Effector memory CD4-positive, alpha-beta T cell (primary cell): ENCODE results near the gene RNF224.

Source experiments
- DNase-seq, 3 donors: peaks; one replicate each; pipeline ENCODE4 v3.0.0-alpha.2; 2020
- H3K27ac ChIP-seq: 2 replicates; pipeline ENCODE4 v1.7.0; 2013; ENCODE audit warnings: mild to moderate bottlenecking, low read length, moderate library complexity; ENCODE audit not compliant: insufficient read depth, poor library complexity, severe bottlenecking
- H3K27me3 ChIP-seq: replicated peaks from 2 replicates; pipeline ENCODE4 v1.7.0; 2013; ENCODE audit warnings: mild to moderate bottlenecking, low read length; ENCODE audit not compliant: insufficient read depth, control insufficient read depth, poor library complexity, severe bottlenecking
- H3K36me3 ChIP-seq: 2 replicates; pipeline ENCODE4 v1.7.0; 2013; ENCODE audit warnings: mild to moderate bottlenecking, low read length, moderate library complexity; ENCODE audit not compliant: control insufficient read depth, insufficient read depth
- H3K4me1 ChIP-seq: 2 replicates; pipeline ENCODE4 v1.7.0; 2013; ENCODE audit warnings: low read length, mild to moderate bottlenecking; ENCODE audit not compliant: control insufficient read depth, insufficient read depth, poor library complexity, severe bottlenecking
- H3K4me3 ChIP-seq: 2 replicates; pipeline ENCODE4 v1.7.0; 2013; ENCODE audit warnings: low read length, low read depth, mild to moderate bottlenecking; ENCODE audit not compliant: insufficient read depth, poor library complexity, severe bottlenecking
- H3K9me3 ChIP-seq: 2 replicates; pipeline ENCODE4 v1.7.0; 2013; ENCODE audit warnings: mild to moderate bottlenecking, low read length, moderate library complexity; ENCODE audit not compliant: control insufficient read depth

Gene RNF224

DNA sequence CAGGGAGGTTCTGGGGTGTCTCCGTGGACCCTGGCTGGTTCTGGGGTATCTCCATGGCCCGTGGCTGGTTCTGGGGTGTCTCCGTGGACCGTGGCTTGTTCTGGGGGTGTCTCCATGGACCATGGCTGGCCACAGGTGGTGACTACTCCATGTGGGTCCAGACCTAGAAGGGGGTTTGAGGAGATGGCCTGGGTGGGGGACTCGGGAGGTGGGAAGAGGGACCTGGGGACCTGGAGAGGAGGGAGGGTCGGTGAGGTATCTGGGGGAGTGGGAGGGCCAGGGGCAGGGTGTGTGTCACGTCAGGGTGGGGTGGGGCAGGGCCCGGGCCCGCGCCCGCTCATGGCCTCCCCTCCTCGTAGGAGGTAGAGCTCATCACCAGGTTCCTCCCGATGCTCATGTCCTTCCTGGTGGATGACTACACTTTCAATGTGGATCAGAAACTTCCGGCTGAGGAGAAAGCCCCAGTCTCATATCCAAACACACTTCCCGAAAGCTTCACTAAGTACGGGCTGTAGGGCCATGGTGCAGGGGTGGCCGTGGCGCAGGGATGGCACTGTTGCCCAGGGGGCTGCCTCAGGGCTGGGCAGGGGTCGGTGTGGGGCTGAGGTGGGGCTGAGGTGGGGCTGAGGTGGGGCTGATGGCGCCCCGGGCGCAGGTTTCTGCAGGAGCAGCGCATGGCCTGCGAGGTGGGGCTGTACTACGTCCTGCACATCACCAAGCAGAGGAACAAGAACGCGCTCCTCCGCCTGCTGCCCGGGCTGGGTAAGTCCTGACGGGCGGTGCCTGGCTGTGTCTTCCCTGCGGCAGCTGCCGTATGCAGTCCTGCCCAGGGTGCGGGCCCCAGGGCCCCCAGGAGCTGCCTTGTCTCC, 39.5 kb downstream of the RNF224 start:
- no peak overlapping the region for H3K4me3 ChIP-seq
- H3K27me3 ChIP-seq = no peaks in the 10 kb centered on the region
- DNase-seq = no peak
- peaks cover 49% of the 10 kb centered on the region for H3K36me3 ChIP-seq
- peaks cover 5% of the 10 kb centered on the region for H3K4me1 ChIP-seq
- H3K27ac ChIP-seq = no peak overlapping the region
- no peaks in the 10 kb centered on the region for H3K9me3 ChIP-seq

DNA sequence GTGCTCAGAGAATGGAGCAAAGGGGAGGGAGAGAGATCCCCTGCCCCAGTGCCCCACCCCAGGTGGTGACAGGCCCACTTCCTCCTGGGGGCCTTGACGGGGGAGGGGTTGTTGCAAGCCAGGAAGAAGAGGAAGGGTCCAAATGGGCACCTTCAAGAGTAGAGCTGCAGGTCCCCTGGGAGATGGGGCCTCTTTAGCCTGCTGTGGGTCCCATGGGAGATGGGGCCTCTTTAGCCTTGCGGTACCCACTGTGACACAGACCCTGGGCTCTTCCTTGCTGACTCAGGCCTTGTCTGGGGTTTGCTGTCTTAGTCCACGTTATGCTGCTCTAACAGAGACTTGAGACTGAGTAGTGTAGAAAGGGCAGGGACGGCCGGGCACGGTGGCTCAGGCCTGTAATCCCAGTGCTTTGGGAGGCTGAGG, 40.6 kb downstream of the RNF224 start:
- no peak overlapping the region for H3K27ac ChIP-seq
- no peak overlapping the region for H3K4me3 ChIP-seq
- peaks cover 60% of the 10 kb centered on the region for H3K36me3 ChIP-seq
- H3K27me3 ChIP-seq = no peaks in the 10 kb centered on the region
- H3K9me3 ChIP-seq = no peaks in the 10 kb centered on the region
- H3K4me1 ChIP-seq = peaks cover 5% of the 10 kb centered on the region
- DNase-seq = no peak

DNA sequence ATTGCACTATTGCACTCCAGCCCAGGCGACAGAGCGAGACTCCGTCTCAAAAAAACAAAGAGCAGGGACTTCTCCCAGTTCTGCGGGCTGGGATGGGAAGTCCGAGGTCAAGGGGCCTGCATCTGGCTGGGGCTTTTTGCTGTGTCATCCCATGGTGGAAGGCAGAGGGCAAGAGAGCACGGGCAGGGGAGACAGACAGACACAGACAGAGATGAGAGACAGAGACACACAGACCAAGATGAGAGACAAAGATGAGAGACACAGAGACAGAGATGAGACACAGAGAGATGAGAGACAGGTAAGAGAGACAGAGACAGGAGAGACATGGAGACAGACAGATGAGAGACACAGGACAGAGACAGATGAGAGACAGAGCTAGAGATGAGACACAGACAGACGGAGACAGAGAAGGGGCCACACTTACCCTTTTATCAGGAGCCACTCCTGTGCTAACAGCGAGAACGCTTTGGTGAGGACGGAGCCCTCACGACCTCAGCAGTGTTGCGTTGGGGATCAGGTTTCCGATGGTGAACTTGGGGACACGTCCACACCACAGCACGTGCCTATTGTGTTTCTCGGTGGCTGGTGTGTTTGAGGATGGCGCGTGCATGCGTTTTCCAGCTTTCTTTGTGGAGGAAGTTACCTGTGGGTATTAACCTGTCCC, 41.4 kb downstream of the RNF224 start:
- H3K27ac ChIP-seq = no peak overlapping the region
- H3K4me3 ChIP-seq = no peak overlapping the region
- H3K9me3 ChIP-seq = no peaks in the 10 kb centered on the region
- no peaks in the 10 kb centered on the region for H3K27me3 ChIP-seq
- no peak for DNase-seq
- peaks cover 5% of the 10 kb centered on the region for H3K4me1 ChIP-seq
- peaks cover 62% of the 10 kb centered on the region for H3K36me3 ChIP-seq

DNA sequence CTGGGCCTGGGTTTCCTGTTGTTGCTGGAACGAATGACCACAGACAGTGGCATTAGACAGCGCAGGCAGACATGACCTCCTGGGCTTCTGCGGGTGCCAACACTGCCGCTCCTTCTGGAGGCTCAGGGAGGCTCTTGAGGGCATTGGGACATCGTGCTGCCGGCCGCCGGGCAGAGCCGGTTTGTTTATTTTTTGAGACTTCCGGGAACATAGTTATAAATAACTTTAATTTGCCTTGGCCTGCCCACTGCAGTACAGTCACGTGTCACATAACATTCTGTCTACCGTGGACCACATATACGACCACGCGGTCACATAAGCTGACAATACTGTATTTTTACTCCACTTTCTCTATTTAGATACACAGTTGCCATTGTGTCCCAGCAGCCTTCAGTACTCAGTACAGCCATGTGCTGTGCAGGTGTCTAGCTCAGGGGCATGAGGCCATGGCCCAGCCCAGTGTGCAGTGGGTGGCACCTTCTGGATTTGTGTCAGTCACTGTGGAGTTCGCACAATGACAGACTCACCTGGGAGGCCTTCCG, 42.0 kb downstream of the RNF224 start:
- Histone ChIP-seq H3K4me3 (no peak overlapping the region), H3K27ac (no peak overlapping the region), H3K9me3 (no peaks in the 10 kb centered on the region), H3K4me1 (peaks cover 5% of the 10 kb centered on the region), H3K27me3 (no peaks in the 10 kb centered on the region), H3K36me3 (peaks cover 55% of the 10 kb centered on the region)
- no peak for DNase-seq

DNA sequence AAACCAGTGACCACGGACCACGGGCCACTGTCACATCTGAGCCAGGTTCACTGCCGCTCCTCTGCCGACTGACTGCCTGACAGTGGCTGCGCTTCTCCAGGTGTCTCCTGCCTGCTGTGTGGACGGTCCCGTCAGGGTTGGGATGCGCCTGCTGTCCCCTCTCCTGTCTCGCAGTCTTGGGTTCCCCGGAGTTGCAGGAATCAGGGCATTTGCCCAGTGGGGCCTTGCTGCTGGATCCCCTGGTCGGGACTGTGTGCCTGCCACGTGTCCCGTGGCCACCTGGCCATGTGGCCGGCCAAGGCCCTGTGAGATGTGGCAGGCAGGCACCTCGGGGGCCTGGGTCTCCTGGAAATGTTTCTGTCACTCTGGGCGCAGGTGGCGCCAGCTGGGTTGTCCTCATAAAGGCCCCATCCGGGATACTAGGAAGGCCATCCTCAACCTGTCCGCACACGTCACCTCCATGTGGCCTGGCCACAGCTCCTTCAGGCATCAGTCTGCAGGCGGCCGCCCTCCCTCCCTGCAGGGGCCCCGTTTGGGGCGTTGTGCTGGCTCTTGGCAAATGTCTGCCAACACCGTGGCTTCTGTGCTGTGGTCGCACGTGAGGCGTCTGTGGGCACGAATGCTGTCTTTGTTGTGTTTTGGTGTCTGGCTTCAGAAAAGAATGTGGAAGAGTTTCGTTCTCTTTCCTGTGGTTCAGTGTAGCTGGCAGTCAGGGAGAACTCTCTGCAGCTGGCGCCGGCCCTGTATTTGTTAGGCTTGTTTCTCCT, 43.8 kb downstream of the RNF224 start:
- DNase-seq = no peak
- Histone ChIP-seq H3K27me3 (no peaks in the 10 kb centered on the region), H3K4me1 (peaks cover 5% of the 10 kb centered on the region), H3K4me3 (no peak overlapping the region), H3K36me3 (peaks cover 43% of the 10 kb centered on the region), H3K27ac (no peak overlapping the region), H3K9me3 (no peaks in the 10 kb centered on the region)

DNA sequence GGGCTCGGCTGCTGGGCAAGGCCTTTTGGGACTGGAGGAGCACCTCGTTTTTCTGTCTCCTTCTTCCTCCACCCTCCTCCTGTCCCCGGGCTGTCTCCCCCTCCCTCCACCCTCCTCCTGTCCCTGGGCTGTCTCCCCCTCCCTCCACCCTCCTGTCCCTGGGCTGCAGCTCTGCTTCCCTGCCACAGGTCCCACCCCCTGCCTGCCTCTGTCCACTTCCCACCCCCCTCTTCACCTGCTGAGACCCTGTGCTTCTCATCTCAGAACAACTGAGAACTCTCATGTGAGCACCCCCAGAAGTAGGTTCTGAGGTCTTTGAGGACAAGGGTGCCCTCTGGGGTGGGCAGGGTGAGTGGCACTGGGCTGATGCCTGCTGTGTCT, 44.4 kb downstream of the RNF224 start:
- Histone ChIP-seq H3K4me3 (no peak overlapping the region), H3K27ac (no peak overlapping the region), H3K27me3 (no peaks in the 10 kb centered on the region), H3K36me3 (peaks cover 37% of the 10 kb centered on the region), H3K9me3 (no peaks in the 10 kb centered on the region), H3K4me1 (peaks cover 5% of the 10 kb centered on the region)
- no peak for DNase-seq

DNA sequence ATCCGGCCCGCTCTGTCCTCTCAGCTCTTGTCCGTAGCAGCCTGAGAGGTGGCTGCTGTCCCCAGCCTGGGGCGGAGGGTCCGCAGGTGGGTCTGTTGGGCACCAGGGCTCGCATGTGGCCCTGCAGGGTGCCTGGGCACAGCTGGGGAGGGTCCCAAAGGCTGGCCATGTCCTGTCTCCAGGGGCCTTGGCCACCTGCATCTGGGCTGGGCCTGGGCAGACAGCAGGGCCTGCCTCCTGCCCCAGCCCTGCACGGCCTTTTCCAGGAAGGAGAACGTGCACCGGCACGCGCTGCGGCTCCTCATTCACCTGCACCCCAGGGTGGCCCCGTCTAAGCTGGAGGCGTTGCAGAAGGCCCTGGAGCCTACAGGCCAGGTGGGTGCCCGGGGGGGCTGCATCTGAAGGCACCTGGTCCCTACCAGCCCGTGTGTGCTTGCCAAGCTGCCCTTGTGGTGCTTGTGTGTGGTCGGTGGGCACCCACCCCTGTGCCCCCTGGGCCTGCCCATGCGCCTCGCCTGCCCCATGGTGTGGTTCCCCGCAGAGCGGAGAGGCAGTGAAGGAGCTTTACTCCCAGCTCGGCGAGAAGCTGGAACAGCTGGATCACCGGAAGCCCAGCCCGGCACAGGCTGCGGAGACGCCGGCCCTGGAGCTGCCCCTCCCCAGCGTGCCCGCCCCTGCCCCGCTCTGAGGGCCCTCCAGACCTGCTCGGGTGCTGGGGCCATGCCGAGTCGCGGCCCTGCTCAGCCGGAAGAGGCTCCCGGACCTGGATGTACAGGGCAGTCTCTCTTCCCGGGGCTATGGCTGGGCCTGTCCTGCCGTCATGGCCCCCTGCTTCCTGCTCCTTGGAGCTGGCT, 45.2 kb downstream of the RNF224 start:
- no peaks in the 10 kb centered on the region for H3K27me3 ChIP-seq
- peaks cover 31% of the 10 kb centered on the region for H3K36me3 ChIP-seq
- no peak overlapping the region for H3K27ac ChIP-seq
- H3K4me3 ChIP-seq = no peak overlapping the region
- no peak for DNase-seq
- H3K4me1 ChIP-seq = peaks cover 9% of the 10 kb centered on the region
- no peaks in the 10 kb centered on the region for H3K9me3 ChIP-seq

DNA sequence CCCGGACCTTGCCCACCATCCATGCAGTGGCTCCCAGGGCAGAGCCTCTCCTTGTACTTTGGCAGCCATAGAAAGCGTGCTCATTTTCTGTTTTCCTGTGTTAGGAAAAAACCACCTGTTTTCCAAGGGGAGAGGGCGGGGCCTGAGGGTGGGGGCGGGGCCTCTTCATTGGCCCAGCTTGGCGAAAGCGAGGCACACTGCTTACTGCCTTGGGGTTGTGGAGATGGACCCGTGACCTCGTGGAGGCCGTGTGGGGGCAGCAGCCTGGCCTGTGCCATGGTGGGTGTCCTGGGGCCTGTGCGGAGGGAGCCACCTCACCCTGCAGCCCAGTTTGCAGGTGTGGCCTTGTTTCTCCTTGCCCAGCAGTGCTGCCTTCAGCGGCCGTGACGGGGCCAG, 45.8 kb downstream of the RNF224 start:
- Histone ChIP-seq H3K9me3 (no peaks in the 10 kb centered on the region), H3K36me3 (peaks cover 28% of the 10 kb centered on the region), H3K4me3 (no peak overlapping the region), H3K27me3 (no peaks in the 10 kb centered on the region), H3K27ac (no peak overlapping the region), H3K4me1 (peaks cover 16% of the 10 kb centered on the region)
- no peak for DNase-seq

DNA sequence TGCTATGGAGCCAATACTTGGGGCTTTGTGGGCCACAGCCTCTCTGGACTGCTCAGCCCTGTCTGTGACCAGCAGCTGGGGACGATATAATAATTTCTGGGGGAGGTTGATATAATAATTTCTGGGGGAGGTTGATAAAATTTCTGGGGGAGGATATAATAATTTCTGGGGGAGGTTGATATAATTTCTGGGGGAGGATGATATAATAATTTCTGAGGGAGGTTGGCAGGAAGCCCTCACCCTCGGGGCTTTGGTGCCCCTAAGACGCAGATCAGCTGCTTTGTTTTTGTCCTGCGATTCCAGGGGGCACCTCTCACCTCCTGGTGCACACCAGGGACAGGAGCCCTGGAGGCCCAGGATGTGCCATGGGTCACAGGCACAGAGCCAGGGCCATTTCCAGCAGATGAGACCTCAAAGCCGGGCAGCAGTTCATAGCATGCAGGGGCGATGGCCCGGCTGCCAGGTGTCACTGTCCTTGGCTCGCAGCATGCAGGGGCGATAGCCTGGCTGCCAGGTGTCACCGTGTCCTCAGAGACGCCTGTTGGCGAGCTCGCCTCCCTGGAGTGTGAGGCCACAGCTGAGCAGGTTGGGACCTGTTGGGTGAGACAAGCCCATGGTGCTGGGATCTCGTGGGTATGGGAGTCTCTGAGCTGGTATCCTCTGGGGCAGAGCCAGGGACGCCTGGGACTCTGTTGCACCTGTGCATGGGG, 46.5 kb downstream of the RNF224 start:
- Histone ChIP-seq H3K9me3 (no peaks in the 10 kb centered on the region), H3K27me3 (no peaks in the 10 kb centered on the region), H3K4me3 (no peak overlapping the region), H3K27ac (no peak overlapping the region), H3K36me3 (peaks cover 28% of the 10 kb centered on the region), H3K4me1 (peaks cover 18% of the 10 kb centered on the region)
- no peak for DNase-seq
